Tibial artery (tissue), 4 donors: ENCODE results near the gene GAN.

Experiments
- DNase-seq, 2 donors: peaks; one replicate each; pipeline ENCODE4 v3.0.0-alpha.2; 2019
- H3K27ac ChIP-seq, 2 donors: fragments of 200-600 bp; sonication (generic) in 1 of 2; 1 replicate in 1 of 2; 2 replicates in 1 of 2; pipeline ENCODE4 v1.5.1; 2018 to 2019; ENCODE audit warnings: mild to moderate bottlenecking in 1 of 2
- H3K27me3 ChIP-seq, 2 donors: fragments of 200-600 bp; sonication (generic) in 1 of 2; one replicate each; pipeline versions ENCODE4 v1.5.1 to v1.6.0; 2016 to 2019
- H3K36me3 ChIP-seq, 3 donors: fragments of 200-600 bp; sonication (generic) in 2 of 3; one replicate each; pipeline ENCODE4 v1.5.1; 2016 to 2019; ENCODE audit warnings: mild to moderate bottlenecking in 2 of 3
- H3K4me1 ChIP-seq, 4 donors: fragments of 200-600 bp; sonication (generic) in 2 of 4; 1 replicate in 3 of 4; 2 replicates in 1 of 4; pipeline ENCODE4 v1.5.1; 2016 to 2019
- H3K4me3 ChIP-seq, 2 donors: fragments of 200-600 bp; sonication (generic) in 1 of 2; 1 replicate in 1 of 2; 2 replicates in 1 of 2; pipeline ENCODE4 v1.5.1; 2018 to 2019; ENCODE audit warnings: mild to moderate bottlenecking in 2 of 2
- H3K9me3 ChIP-seq, 3 donors: fragments of 200-600 bp; sonication (generic) in 1 of 3; one replicate each; pipeline ENCODE4 v1.5.1; 2016 to 2019
- CTCF ChIP-seq, 2 experiments: fragments of 200-600 bp in 1 of 2; fragments of 450-650 bp in 1 of 2; IDR thresholded peaks; one replicate each; pipeline ENCODE4 v1.5.1; 2017 to 2019; ENCODE audit warnings: antibody characterized with exemption in 2 of 2, mild to moderate bottlenecking in 1 of 2, moderate library complexity in 1 of 2
- intact Hi-C: fragments of 100-400 bp; cut with DNase I; formaldehyde crosslinking; loops from one replicate; pipeline ENCODE4 v1.15.0; 2023; ENCODE audit warnings: low total_unique reads

Gene GAN

GRCh38 chr16:81273223-81273950, 41.4 kb upstream of the GAN start:
- intact Hi-C loops: no loop called here
- DNase-seq: no peak
- TF ChIP-seq CTCF (IDR thresholded peaks at IDR 0.05): no peak
- Histone ChIP-seq H3K36me3 (no peaks in the 10 kb centered on the region), H3K27ac (no peak overlapping the region), H3K27me3 (peaks cover 0 to 6% of the 10 kb centered on the region in 2 donors), H3K4me1 (no peaks in the 10 kb centered on the region), H3K4me3 (no peak overlapping the region), H3K9me3 (no peaks in the 10 kb centered on the region)

DNA sequence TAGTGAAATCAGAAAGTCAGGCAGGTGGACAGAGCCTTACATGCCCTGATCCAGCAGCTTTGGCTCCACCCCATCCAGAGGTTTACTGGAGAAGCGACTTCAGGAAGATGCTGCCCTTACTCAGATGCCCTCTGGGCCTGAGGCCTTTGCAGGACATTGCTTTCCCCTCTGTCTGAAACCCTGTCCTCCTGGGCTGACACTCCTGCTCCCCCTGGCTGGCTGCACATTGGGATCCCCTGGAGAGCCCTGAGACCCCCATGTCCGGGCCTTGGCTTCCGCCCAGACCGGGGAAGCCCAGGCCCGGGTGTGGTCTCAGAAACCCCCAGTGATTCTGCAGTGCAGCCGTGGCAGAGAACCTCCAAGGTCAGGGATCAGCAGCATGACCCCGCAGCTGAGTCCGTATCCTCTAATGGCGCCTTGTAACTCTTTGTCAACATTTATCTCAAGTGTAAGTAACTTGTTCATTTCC, 39.7 kb upstream of the GAN start:
- no peak overlapping the region for H3K4me3 ChIP-seq
- H3K27me3 ChIP-seq: peaks cover 0 to 6% of the 10 kb centered on the region in 2 donors
- H3K9me3 ChIP-seq: no peaks in the 10 kb centered on the region
- intact Hi-C loops: no loop called here
- no peaks in the 10 kb centered on the region for H3K36me3 ChIP-seq
- H3K27ac ChIP-seq: no peak overlapping the region
- DNase-seq: no peak
- no peaks in the 10 kb centered on the region for H3K4me1 ChIP-seq
- no peak for TF ChIP-seq CTCF (IDR thresholded peaks at IDR 0.05)

DNA sequence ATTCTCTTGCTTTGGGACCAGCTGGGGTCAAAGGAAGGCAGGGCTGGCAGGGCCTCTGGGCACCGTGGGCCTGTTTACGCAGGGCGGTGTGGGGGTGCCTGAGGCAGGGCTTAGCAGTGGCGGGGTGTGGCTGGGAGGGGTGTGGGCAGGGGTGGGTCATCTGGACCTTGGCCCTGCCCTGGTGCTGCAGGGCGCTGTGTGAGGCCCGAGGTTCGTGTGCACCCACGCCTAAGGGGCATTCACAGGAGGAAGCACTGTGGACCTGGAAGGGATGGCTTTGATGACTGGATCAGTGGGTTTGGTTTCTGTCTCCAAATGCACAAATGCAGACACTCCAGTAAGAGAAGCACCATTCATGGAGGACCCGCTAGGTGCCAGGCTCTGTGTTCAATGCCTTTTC, 39.0 kb upstream of the GAN start:
- no peaks in the 10 kb centered on the region for H3K36me3 ChIP-seq
- no peak overlapping the region for H3K27ac ChIP-seq
- H3K9me3 ChIP-seq: no peaks in the 10 kb centered on the region
- H3K27me3 ChIP-seq: peaks cover 0 to 6% of the 10 kb centered on the region in 2 donors
- TF ChIP-seq CTCF (IDR thresholded peaks at IDR 0.05): no peak
- DNase-seq: no peak
- H3K4me3 ChIP-seq: no peak overlapping the region
- no peaks in the 10 kb centered on the region for H3K4me1 ChIP-seq
- intact Hi-C loops: no loop called here

- no peaks in the 10 kb centered on the region for H3K4me1 ChIP-seq
- no peak for DNase-seq
- H3K36me3 ChIP-seq: no peaks in the 10 kb centered on the region
- intact Hi-C loops: no loop called here
- H3K9me3 ChIP-seq: no peaks in the 10 kb centered on the region
- no peak overlapping the region for H3K4me3 ChIP-seq
- no peak for TF ChIP-seq CTCF (IDR thresholded peaks at IDR 0.05)
- H3K27ac ChIP-seq: no peak overlapping the region
- H3K27me3 ChIP-seq: peaks cover 0 to 6% of the 10 kb centered on the region in 2 donors
Measured at GRCh38 chr16:81276323-81276722, 38.4 kb upstream of the GAN start.

DNA sequence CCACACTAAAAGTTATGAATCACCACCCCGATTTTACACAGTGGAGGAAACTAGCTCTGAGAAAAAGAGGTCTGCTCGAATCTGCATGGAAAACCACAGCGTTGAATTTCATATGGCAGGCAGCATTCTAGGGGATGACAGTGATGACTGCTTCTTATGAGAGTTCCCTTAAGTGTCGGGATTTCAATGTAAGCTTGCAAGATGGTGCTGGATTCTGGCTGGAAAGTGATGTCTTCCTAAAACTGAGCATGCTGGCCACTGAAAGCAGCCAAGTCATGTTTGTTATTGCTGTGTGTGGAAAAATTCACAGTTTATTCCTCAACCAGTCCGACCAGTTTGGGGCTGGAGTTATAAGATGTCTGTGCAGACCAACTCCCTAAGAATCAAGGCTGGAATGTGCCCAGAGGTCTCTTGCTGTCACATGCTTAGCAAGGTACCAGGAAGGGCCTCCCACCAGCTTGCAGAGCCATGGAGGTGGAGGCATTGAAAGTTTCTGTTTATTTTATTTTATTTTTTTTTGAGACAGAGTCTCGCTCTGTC, 37.2 kb upstream of the GAN start:
- DNase-seq: no peak
- no peaks in the 10 kb centered on the region for H3K36me3 ChIP-seq
- H3K4me3 ChIP-seq: no peak overlapping the region
- H3K27ac ChIP-seq: no peak overlapping the region
- TF ChIP-seq CTCF (IDR thresholded peaks at IDR 0.05): no peak
- H3K9me3 ChIP-seq: no peaks in the 10 kb centered on the region
- intact Hi-C loops: no loop called here
- no peaks in the 10 kb centered on the region for H3K4me1 ChIP-seq
- peaks cover 0 to 6% of the 10 kb centered on the region in 2 donors for H3K27me3 ChIP-seq
